ENCODE data around the gene C11orf87.

DNA sequence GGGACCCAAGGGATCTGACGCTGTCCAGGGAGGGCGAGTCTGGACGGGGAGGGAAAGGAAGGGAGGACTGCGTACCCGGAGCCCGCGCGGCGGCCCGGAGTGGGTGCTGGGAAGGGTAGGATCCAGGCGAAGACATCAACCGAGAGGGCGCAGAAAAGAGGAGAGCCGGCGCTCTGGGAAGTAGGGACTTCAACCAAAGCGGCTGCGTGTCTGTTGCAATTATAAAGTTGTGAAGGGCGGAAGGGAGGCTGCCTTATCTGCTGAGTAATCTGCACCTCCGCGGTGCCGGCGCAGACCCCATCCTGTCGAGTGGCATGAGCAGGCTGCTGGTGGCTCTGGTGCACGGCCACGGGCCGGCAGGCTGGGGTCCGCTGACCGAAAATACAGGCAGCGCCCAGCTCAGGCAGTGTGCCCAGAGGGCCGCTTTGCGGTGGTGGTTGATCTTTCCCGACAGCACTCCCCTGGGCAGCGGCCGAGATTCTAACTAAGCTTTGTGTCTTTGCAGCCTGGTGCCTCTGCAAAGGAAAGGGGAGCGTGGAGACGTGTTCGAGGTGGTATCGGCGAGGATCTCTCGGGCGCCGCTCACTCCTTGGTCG is 978 bp downstream of the C11orf87 start:
- TF ChIP-seq, protein P1, sequence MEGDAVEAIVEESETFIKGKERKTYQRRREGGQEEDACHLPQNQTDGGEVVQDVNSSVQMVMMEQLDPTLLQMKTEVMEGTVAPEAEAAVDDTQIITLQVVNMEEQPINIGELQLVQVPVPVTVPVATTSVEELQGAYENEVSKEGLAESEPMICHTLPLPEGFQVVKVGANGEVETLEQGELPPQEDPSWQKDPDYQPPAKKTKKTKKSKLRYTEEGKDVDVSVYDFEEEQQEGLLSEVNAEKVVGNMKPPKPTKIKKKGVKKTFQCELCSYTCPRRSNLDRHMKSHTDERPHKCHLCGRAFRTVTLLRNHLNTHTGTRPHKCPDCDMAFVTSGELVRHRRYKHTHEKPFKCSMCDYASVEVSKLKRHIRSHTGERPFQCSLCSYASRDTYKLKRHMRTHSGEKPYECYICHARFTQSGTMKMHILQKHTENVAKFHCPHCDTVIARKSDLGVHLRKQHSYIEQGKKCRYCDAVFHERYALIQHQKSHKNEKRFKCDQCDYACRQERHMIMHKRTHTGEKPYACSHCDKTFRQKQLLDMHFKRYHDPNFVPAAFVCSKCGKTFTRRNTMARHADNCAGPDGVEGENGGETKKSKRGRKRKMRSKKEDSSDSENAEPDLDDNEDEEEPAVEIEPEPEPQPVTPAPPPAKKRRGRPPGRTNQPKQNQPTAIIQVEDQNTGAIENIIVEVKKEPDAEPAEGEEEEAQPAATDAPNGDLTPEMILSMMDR (conservative IDR thresholded peaks at IDR 0.05), result no peak
- no peak for TF ChIP-seq ZFX (IDR thresholded peaks at IDR 0.05)

All from C4-2B (cell line).